LNCaP clone FGC (cell line): ENCODE data around the gene MED23.

Experiments used
- DNase-seq: peaks from one replicate; pipeline ENCODE4 v3.0.0-alpha.2; 2011; ENCODE audit warnings: low read depth
- H3K4me3 ChIP-seq: 2 replicates; pipeline ENCODE4 v1.5.1; 2011; ENCODE audit warnings: mild to moderate bottlenecking, low read depth, low read length, control low read depth
- CTCF ChIP-seq: IDR thresholded peaks from 2 replicates; pipeline ENCODE4 v1.5.1; 2012; ENCODE audit warnings: mild to moderate bottlenecking; ENCODE audit not compliant: control insufficient read depth, insufficient read depth; ENCODE audit errors: extremely low read depth

The MED23 gene

GRCh38 chr6:131568726-131569125 is 59.3 kb downstream of the MED23 start:
- no peak for TF ChIP-seq CTCF
- no peak for DNase-seq
- H3K4me3 ChIP-seq: no peak overlapping the region

GRCh38 chr6:131565056-131565455 is 63.0 kb downstream of the MED23 start:
- no peak overlapping the region for H3K4me3 ChIP-seq
- no peak for DNase-seq
- no peak for TF ChIP-seq CTCF

- no peak for TF ChIP-seq CTCF
- no peak overlapping the region for H3K4me3 ChIP-seq
- DNase-seq: no peak
Observed at GRCh38 chr6:131561925-131562707, 65.9 kb downstream of the MED23 start.

GRCh38 chr6:131558922-131559321 is 69.1 kb downstream of the MED23 start:
- TF ChIP-seq CTCF: no peak
- DNase-seq: no peak
- H3K4me3 ChIP-seq: no peak overlapping the region

- no peak overlapping the region for H3K4me3 ChIP-seq
- no peak for DNase-seq
- no peak for TF ChIP-seq CTCF
Observed at GRCh38 chr6:131555992-131556391, 72.0 kb downstream of the MED23 start.

- DNase-seq: no peak
- H3K4me3 ChIP-seq: no peak overlapping the region
- TF ChIP-seq CTCF: no peak
Observed at GRCh38 chr6:131552572-131552971, 75.5 kb downstream of the MED23 start.

GRCh38 chr6:131551902-131552301 is 76.1 kb downstream of the MED23 start:
- no peak for TF ChIP-seq CTCF
- no peak overlapping the region for H3K4me3 ChIP-seq
- no peak for DNase-seq
